Endothelial cell of umbilical vein (primary cell): ENCODE measurements around the gene TBX5. TPM values are rescaled to one million over a fixed set of nuclear protein-coding genes. Genes with fewer than 3 reads are reported as not detected.

Experiments
- BruUV-seq: library from RNA; stranded (reverse); fragments of 400-500 nt; replicated peaks from 2 replicates; lab custom pipeline; 2021; lab: Mats Ljungman, UMichigan
- CTCF ChIA-PET: fragments of 300-600, 350-600 bp; sonication (Branson Sonifier 250); formaldehyde crosslinking; loops from one replicate; lab custom pipeline; 2021; ENCODE audit warnings: antibody characterized with exemption, inconsistent platforms; lab: Charles Lee
- POLR2A ChIA-PET: fragments of 300-600, 350-600 bp; sonication (Branson Sonifier 250); formaldehyde crosslinking; loops from one replicate; lab custom pipeline; 2021; ENCODE audit warnings: antibody characterized with exemption, inconsistent platforms; lab: Charles Lee
- DNase-seq: peaks from one replicate; pipeline ENCODE4 v3.0.0-alpha.2; 2011; ENCODE audit warnings: low read depth, low spot score
- FAIRE-seq: peaks from 2 replicates; lab custom pipeline; 2011; peaks lifted over from hg19 to GRCh38; lab: Jason Lieb, UNC
- H2AFZ ChIP-seq: 2 replicates; pipeline ENCODE4 v1.6.0; 2012; ENCODE audit warnings: low read depth, low read length, control low read depth, inconsistent platforms
- H3K27ac ChIP-seq: 2 replicates; pipeline ENCODE4 v1.5.1; 2011; ENCODE audit warnings: low read depth, mild to moderate bottlenecking, control low read depth, low read length, moderate library complexity; ENCODE audit not compliant: insufficient read depth
- H3K27me3 ChIP-seq, 2 experiments: 2 replicates each; pipeline versions ENCODE4 v1.6.0 to v1.6.1; 2011; ENCODE audit warnings: low read length in 2 of 2, mixed read lengths in 1 of 2; ENCODE audit not compliant: control insufficient read depth in 2 of 2, insufficient read depth in 2 of 2
- H3K36me3 ChIP-seq, 2 experiments: 2 replicates in 1 of 2; 3 replicates in 1 of 2; pipeline ENCODE4 v1.5.1; 2011; ENCODE audit warnings: low read length in 2 of 2, mild to moderate bottlenecking in 1 of 2, moderate library complexity in 1 of 2; ENCODE audit not compliant: control insufficient read depth in 2 of 2, insufficient read depth in 2 of 2; ENCODE audit errors: extremely low read depth in 1 of 2
- H3K4me1 ChIP-seq: 3 replicates; pipeline ENCODE4 v1.5.1; 2011; ENCODE audit warnings: mild to moderate bottlenecking, low read length; ENCODE audit not compliant: control insufficient read depth, insufficient read depth; ENCODE audit errors: extremely low read depth
- H3K4me2 ChIP-seq: 2 replicates; pipeline ENCODE4 v1.6.1; 2011; ENCODE audit warnings: low read length, control low read depth, mixed read lengths; ENCODE audit not compliant: insufficient read depth
- H3K4me3 ChIP-seq, 3 experiments: fragments of 200-600 bp in 1 of 3; sonication (generic), shearing (Covaris generic) in 1 of 3; replicated peaks in 1 of 3; 2 replicates each; pipeline ENCODE4 v1.5.1; 2011 to 2016; ENCODE audit warnings: control low read depth in 3 of 3, low read length in 3 of 3, mild to moderate bottlenecking in 2 of 3, inconsistent platforms in 1 of 3, low read depth in 1 of 3, moderate library complexity in 1 of 3; ENCODE audit not compliant: insufficient read depth in 1 of 3
- H3K79me2 ChIP-seq: 2 replicates; pipeline ENCODE4 v1.6.0; 2012; ENCODE audit warnings: low read length, inconsistent platforms; ENCODE audit not compliant: control insufficient read depth, insufficient read depth
- H3K9ac ChIP-seq: replicated peaks from 2 replicates; pipeline ENCODE3; 2011; ENCODE audit warnings: low read length, control low read depth; ENCODE audit not compliant: insufficient read depth; ENCODE audit errors: extremely low read depth
- H3K9me1 ChIP-seq: replicated peaks from 3 replicates; pipeline ENCODE4 v1.6.0; 2011; ENCODE audit warnings: mild to moderate bottlenecking, low read length; ENCODE audit not compliant: control insufficient read depth, insufficient read depth; ENCODE audit errors: extremely low read depth
- H3K9me3 ChIP-seq: replicated peaks from 2 replicates; pipeline ENCODE4 v1.5.1; 2012; ENCODE audit warnings: low read length, inconsistent platforms; ENCODE audit not compliant: control insufficient read depth, insufficient read depth
- H4K20me1 ChIP-seq: replicated peaks from 2 replicates; pipeline ENCODE3; 2011; ENCODE audit warnings: mild to moderate bottlenecking, low read length; ENCODE audit not compliant: control insufficient read depth, insufficient read depth; ENCODE audit errors: extremely low read depth
- CTCF ChIP-seq, 2 donors: IDR thresholded peaks; 1 replicate in 1 of 2; 2 replicates in 1 of 2; pipeline ENCODE4 v1.5.1; 2011; ENCODE audit warnings: low read length in 2 of 2, mild to moderate bottlenecking in 2 of 2, moderate library complexity in 2 of 2, control low read depth in 1 of 2, inconsistent platforms in 1 of 2, low read depth in 1 of 2; ENCODE audit not compliant: insufficient read depth in 1 of 2; ENCODE audit errors: extremely low read depth in 1 of 2
- EZH2 ChIP-seq: IDR thresholded peaks from 2 replicates; pipeline ENCODE4 v1.6.1; 2012; ENCODE audit warnings: borderline replicate concordance, low read depth, mild to moderate bottlenecking, moderate library complexity, low read length, inconsistent platforms; ENCODE audit not compliant: severe bottlenecking
- FOS ChIP-seq: IDR thresholded peaks from 2 replicates; pipeline ENCODE4 v1.6.1; 2011; ENCODE audit warnings: mild to moderate bottlenecking, low read length, moderate library complexity, borderline replicate concordance; ENCODE audit not compliant: insufficient read depth
- GATA2 ChIP-seq: IDR thresholded peaks from 2 replicates; pipeline ENCODE4 v1.7.0; 2011; ENCODE audit warnings: low read depth, mild to moderate bottlenecking, moderate library complexity, mixed read lengths, low read length; ENCODE audit not compliant: insufficient read length, insufficient read depth
- JUN ChIP-seq: IDR thresholded peaks from 2 replicates; pipeline ENCODE4 v1.6.1; 2011; ENCODE audit warnings: borderline replicate concordance, low read depth; ENCODE audit not compliant: insufficient read length, insufficient read depth
- MAX ChIP-seq: IDR thresholded peaks from 2 replicates; pipeline ENCODE4 v1.6.1; 2011; ENCODE audit not compliant: insufficient read depth, insufficient read length
- MYC ChIP-seq: IDR thresholded peaks from one replicate; pipeline ENCODE4 v1.6.1; 2011; ENCODE audit warnings: mild to moderate bottlenecking, low read depth, low read length
- POLR2A ChIP-seq: IDR thresholded peaks from 2 replicates; pipeline ENCODE4 v1.6.1; 2012; ENCODE audit warnings: low read depth, mild to moderate bottlenecking, control low read depth, low read length
- POLR2AphosphoS5 ChIP-seq: IDR thresholded peaks from 2 replicates; pipeline ENCODE4 v1.6.1; 2012; ENCODE audit warnings: low read depth, mild to moderate bottlenecking, control low read depth, low read length, moderate library complexity; ENCODE audit not compliant: insufficient read depth
- dilution Hi-C: fragments of 300-500 bp; cut with MboI; formaldehyde crosslinking; loops from one replicate; pipeline ENCODE4 v1.15.0; 2019; ENCODE audit warnings: low sequenced_read_pairs; ENCODE audit not compliant: extremely low pct_ligation_motif_present
- intact Hi-C: fragments of 100-400 bp; cut with micrococcal nuclease; formaldehyde crosslinking; loops from one replicate; pipeline ENCODE4 v1.10.0; 2022
- polyA plus RNA-seq, 4 experiments: library from polyadenylated mRNA; depleted of rRNA in 3 of 4; stranded (reverse) in 3 of 4; unstranded in 1 of 4; fragments of >200 nt; gene quantifications; 2 replicates each; pipeline versions ENCODE4 v1.2.1 to v1.2.3, GENCODE V29; 2011 to 2012; ENCODE audit warnings: missing spikeins in 1 of 4
- total RNA-seq: library from RNA; stranded (reverse); gene quantifications from 2 replicates; pipeline ENCODE4 v1.2.3, GENCODE V29; 2021

The TBX5 gene
- total and polyA plus RNA-seq, 2 donors (not counting 3 experiments of a cell fraction or from before 2014, with no cell fraction given), result not detected

GRCh38 chr12:114334395-114334794 is 71.5 kb downstream of the TBX5 start:
- Histone ChIP-seq H3K9me3 (peaks cover 3% of the 10 kb centered on the region), H3K9me1 (no peaks in the 10 kb centered on the region), H3K9ac (no peak overlapping the region), H3K79me2 (no peaks in the 10 kb centered on the region), H3K4me1 (no peaks in the 10 kb centered on the region), H3K27me3 (no peaks in the 10 kb centered on the region), H3K4me3 (no peak overlapping the region), H3K4me2 (no peak overlapping the region), H2AFZ (no peak overlapping the region), H3K36me3 (no peaks in the 10 kb centered on the region), H4K20me1 (no peaks in the 10 kb centered on the region), H3K27ac (no peak overlapping the region)
- dilution Hi-C loops, result no loop called here
- intact Hi-C loops, result no loop called here
- ChIA-PET CTCF (no interaction called here), POLR2A (no interaction called here)
- TF ChIP-seq MAX (no peak), CTCF (IDR thresholded peaks at IDR 0.05; ENCODE audit: extremely low read depth in 1 of 2, insufficient read depth in 1 of 2, low read depth in 1 of 2, low read length in 2 of 2) (no peak), POLR2A (no peak), MYC (no peak), POLR2AphosphoS5 (no peak), GATA2 (no peak), EZH2 (no peak), JUN (no peak), FOS (no peak)
- BruUV-seq, result no TSS peak
- FAIRE-seq (no peak), DNase-seq (no peak)
